HG03196 (cell line): ENCODE measurements around the gene BSPRY.
"Not testable (repeated sequence)": the region's sequence is repeated elsewhere in the genome, so short reads cannot be mapped to it uniquely, and the experiment has no call there.

Experiments used
- ATAC-seq: cut with Tn5 transposase; IDR thresholded peaks from one replicate; pipeline ENCODE4 v1.9.1; 2021; ENCODE audit not compliant: unreplicated experiment

The BSPRY gene

DNA sequence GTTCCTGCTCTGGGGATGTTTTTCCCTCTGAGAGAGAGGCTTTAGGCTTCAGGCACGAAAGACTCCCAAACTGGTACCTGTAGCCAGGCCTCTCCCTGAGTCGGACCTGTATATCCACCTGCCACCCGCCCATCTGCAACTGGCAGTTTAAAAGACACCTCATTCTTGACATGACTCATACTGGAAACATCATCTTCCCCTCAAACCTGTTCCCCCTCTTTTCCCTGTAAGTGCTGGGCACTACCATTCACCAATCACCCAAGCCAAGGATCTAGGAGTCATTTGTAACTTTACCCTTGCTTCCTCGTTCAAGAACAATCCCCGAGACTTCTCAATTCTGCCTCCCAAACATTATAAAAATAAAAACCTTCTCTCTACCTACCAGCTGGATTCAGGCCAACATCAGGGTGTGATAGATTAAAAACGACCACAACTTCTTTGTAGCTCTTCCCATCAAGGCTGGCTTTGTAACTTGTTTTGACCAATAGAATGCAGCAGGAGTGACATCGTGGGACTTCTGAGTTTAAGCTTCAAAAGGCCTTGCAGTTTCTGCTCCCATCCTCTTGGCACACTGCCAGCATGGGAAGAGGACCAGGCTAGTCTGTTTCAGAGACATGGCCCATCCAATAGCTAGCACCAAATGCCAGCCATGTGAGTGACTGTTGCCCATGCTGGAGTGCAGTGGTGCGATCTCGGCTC, 7.5 kb upstream of the BSPRY start:
- ATAC-seq = no peak

DNA sequence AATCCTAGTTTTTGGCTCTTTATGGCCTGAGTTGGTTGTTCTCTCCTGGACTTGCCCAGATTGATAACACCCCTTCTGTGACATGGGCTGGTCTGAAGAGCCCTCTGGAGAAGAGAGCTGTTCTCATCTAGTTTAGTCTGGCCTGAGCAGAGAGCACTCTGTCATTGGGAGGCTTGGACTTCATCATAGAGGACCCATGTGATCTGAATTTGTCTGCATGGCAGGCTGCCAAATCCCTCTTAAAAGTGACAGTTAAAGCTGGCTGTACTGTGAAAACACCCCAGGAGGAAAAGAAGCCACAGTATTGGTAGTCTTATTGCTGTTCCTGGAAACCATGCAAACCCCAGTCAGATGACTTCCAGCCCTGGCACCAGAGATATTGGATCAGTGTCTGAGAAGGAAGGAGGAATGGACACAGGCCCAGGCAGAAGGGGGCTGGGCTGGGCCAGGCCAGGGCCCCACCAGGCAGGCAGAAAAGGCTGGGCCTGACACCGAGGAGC, 5.6 kb upstream of the BSPRY start:
- no peak for ATAC-seq

DNA sequence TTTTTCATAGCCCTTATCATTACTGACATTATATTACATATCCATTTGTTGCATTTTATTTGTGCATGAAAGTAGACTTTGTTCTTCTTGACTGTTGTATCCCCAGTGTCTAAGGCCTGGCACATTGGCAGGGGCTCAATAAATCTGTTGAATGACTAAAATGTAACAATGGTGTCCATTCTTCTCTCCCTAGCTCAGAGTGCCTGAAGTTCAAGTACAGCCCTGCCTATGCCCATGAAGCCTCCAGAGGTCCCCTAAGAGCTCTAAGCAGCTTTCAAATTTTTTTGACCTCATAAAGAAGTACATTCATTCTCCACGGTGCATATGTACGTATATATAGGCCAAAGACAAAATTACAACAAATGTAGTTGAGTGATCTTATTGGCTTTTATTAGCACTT, 4.2 kb upstream of the BSPRY start:
- no peak for ATAC-seq

DNA sequence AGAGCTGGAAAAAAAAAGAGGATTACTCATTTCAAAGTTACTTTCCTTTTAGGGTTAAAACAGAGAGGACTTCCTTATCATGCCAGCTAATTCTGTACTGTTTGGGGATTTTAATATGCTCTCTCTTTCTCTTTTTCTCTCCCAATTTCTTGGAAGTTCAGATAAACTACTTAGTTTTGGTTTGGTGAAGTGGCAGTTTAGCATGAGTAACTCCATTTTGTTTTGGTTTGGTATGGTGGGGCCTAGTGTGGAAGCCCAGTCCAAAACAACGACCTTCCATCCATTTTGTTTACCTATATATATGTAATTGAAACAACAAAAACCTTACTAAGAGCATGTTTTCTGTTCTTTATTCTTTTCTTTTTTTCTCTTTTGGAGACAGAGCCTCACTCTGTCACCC, 3.7 kb upstream of the BSPRY start:
- no peak for ATAC-seq

DNA sequence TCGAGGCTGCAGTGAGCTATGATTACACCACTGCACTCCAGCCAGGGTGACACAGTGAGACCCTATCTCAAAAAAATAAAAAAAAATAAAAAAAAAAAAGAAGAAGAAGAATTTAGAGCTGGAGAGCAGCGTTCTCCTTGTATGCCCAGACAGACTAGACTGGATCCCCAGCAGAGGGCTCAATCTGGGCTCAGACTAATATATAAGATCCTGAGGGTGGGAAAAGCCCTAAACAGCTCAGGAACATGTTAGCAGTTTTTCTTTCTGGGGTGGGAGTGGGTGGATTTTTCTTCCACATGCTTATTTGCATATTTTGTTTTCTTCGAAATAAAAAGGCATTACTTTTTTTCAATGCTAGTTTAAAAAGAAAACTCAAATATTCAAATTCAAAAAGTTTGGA, 904 bp upstream of the BSPRY start:
- ATAC-seq = no peak

DNA sequence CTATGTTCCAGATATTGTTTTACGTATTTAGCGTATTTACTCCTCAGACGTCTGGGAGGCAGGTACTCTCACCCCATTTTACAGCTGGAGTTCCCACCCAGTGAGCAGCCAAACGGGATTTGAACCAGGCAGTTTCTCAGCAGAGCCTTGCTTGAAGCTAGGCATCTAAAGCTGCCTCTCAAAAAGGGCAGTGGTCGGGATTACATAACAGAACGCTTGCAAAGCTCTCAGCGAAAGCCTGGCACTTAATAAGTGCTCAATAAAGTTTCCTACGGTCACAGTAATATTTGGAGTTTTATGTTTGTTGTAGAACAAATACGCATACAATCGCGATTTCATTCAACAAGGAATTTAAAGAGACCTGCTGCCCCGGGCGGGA, 286 bp upstream of the BSPRY start:
- no peak for ATAC-seq

DNA sequence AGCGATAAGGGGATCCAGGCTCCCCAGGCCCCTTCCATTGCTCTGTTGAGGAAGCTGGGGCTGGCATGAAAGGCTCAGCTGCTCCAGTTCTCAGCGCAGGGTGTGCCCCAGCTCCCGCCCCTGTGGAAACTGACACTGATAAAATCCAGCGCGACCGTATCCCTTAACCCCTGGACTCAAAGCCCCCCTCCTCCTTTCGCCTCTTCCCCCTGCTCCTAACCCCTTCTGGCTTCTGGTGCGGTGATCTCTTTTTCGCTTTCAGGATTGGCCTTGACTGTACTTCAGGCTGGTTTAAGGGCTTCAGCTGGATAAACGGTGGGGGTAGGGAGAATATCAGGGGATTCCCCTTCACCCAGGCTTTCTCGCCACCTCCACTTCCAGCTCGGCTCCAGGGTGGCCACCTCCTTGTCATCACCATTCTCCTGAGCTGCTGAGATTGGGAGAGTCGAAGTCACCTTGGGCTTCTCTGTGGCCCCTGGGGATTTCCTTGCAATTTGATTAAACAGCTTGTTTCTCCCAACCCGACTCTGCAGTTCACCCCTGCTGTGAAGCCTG, 843 bp downstream of the BSPRY start:
- ATAC-seq = no peak

DNA sequence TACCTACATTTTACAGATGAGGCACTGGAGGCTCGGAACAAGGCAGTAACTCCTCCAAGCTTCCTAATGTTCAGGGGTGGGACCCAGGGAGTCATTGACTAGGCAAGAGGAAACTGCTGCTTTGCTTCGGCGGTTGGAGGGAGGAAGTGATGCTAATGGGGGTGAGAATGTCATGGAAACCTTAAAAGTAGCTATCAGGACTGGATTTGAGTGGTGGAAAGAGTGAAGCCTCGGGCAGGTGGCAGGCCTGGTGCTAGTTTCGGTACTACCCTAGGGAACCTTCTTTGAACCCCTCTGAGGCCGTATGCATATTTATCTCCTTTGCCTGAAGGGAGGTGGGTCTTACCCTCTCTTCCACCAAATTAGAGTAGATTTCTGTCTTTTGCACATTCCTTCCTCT, 1.6 kb downstream of the BSPRY start:
- ATAC-seq = peak; percentile 35

DNA sequence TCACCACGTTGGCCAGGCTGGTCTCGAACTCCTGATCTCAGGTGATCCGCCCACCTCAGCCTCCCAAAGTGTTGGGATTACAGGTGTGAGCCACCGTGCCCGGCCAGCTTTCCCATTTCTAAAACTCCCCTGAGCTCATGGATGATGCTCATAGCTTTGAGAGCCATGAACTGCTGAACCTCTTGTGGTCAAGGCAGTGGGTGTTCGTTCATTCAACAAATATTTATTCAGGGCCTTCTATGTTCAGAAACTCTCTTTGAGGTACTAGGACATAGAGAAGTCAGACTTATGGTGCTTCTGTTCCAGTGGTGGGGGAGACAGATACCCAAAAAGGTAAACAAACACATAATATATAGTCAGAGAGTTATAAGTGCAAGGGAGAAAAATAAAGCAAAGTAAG, 2.7 kb downstream of the BSPRY start:
- no peak for ATAC-seq

DNA sequence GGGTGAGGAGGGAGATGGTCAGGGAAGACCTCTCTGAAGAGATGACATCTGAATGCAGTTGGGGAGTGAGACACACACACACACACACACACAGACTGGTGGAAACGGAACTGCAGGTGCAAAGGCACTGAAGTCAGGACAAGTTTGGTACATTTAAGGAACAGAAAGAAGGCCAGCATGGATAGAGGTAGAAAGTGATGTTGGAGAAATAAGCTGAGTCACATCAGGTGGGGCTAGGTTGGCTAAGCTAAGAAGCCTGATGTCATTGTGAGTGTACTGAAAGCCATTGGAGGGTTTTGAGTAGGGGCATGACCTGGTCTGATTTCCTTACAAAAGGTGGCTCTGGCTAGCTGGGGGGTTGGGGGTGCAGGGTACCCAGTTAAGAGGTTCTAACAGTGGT, 3.1 kb downstream of the BSPRY start:
- no peak for ATAC-seq

DNA sequence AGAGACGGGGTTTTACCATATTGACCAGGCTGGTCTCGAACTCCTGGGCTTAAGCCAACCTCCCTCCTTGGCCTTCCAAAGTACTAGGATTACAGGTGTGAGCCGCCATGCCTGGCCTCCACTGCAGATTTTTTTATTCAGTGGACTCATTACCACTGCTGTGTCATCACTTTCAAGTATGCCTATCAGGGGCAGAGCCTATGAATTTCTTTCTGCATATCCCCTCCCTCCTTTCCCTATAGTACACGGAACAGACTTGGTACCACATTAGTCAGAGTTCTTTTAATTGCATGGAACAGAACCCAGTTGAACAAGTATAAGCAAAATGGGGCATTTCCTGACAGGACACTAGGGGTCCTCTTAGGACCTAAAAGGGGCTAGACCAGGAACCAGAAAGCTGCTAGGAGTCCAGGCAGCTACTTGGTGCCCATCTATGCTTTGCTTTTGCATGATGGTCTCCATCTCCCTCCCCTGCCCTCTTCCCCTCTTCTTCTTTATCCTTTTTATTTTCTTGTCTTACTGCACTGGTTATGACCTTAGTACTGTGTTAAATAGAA, 5.8 kb downstream of the BSPRY start:
- no peak for ATAC-seq

DNA sequence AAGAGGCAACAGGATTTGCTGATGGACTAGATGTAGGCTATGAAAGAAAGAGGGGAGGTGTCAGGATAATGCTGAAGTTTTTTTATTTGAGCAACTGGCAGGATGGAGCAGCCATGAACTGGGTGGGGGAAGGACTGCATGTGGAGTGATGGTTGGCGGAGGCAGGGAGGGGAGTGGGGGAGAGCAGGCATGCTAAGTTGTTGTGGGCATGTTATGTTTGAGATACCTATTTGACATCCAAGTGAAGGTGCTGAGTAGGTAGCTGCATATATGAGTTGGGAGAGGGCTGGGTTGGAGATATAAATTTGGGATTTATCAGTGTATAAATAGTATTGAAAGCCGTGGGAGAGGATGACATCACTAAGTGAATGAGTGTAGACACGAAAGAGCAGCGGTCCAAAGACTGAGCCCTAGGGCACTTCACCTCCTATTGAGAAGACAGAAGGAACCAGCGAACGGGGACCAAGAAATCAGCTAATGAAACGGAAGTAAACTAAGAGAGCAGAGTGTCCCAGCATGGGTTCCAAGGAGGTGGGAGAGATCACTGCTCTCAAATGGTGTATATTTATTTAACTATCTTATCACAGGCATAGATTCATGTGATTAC, 7.4 kb downstream of the BSPRY start:
- no peak for ATAC-seq

DNA sequence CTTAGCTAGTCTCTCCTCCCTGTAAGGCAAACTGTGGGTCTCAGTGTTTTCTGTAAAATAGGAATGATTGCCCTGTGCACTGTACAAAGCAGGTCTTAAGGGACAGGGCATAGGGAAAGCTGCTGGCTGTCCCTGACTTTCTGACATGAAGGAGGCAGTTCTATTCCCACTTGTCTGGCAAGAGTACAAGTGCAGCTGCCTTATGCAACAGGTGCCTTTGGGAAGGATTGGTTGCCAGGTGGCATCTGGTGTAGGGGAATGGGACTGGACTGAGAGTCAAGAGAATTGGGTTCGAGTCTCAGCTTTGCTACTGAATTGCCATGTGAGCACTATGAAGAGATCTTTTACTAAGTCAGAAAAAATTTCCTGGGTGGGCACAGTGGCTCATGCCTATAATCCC, 10.0 kb downstream of the BSPRY start:
- ATAC-seq = no peak

DNA sequence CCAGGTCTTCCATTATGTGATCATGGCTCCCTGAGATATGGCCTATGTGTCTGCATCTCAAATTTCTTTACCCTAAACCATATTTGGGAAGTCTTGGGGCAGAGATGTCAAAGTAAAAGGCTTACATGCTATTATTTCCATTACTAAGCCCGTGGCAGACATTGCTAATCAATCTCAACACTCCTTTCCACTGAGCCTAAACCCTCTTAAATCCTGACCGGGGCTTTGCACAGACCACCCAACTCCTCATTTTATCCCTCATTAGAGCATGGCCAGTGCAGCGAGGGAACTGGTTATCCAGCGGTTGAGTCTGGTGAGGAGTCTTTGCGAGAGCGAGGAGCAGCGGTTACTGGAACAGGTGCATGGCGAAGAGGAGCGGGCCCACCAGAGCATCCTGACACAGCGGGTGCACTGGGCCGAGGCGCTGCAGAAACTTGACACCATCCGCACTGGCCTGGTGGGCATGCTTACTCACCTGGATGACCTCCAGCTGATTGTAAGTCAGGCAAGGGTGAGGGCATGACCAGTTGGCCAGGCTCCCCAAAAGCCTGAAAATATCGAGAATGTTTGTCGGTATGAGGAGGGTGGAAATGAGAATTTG, 11.0 kb downstream of the BSPRY start:
- no peak for ATAC-seq

DNA sequence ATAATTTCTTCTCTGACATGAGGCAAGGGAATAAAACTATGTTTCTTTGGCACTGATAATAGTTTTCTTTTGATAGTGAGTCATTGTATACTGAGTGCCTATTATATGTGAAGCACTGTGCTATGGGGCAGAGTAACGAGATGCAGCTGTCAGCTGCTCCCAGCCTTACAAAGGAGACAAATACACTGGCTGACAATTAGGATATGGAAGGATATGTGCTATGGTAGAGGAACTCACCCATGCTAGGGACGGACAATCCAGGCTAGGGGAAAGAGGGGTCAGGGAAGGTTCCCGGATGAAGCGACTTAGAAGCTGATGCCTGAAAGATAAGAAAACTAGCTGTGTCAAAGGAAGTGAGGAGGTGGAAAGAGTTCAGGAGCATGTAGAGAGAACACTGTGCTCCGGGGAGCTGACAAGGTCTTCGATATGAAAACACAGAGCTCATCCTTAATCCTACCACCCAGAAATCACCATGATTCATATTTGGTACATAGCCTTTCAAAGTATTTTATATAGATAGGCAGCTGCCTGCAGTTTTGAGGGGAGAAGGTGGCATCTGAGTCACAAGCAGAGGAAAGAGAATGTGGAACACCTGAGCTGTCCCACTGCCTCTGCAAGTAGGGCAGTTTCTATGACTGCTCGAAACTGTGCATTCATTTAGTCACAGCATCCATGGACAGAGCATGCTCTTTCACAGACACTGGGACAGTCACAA, 12.1 kb downstream of the BSPRY start:
- no peak for ATAC-seq

DNA sequence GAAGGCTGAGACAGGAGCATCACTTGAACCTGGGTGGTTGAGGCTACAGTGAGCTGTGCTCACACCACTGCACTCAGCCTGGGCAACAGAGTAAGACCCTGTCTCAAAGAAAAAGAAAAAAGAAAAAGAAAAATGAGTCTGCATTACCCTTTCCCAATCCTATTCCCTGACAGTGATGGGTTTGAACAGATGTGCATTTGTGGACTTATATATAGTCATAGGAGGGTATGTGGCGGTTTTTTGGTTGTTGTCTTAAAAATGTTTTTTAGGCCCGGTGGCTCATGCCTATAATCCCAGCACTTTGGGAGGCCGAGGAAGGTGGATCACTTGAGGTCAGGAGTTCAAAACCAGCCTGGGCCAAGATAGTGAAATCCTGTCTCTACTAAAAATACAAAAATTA, 14.0 kb downstream of the BSPRY start:
- no peak for ATAC-seq

DNA sequence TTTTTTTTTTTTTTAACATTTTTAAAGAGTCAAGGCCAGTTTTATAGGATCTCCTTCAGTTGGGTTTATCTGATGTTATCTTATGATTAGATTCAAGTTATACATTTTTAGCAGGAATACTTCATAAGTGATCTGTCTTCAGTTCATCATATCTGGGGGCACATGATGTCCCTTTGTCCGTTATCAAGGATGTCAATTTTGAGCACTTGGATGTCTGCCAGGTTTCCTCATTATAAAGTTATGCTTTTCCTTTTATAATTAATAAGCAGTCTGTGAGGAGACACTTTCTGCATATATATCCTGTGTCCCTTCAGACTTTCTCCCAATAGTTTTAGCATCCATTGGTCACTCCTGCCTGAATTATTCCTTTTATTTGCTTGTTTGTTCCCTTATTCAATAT, 15.6 kb downstream of the BSPRY start:
- ATAC-seq = no peak

DNA sequence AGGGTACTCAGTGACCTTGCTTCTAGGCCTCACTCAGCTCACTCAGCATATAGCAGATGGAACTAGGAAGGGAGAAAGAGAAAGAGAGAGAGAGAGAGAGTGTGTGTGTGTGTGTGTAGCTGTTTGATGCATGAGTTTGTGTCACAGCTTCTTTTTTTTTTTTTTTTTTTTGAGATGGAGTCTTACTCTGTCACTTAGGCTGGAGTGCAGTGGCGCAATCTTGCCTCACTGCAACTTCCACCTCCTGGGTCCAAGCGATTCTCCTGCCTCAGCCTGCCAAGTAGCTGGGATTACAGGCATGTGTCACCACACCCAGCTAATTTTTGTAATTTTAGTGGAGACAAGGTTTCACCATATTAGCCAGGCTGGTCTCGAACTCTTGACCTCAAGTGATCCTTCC, 16.3 kb downstream of the BSPRY start:
- ATAC-seq = not testable (repeated sequence)

DNA sequence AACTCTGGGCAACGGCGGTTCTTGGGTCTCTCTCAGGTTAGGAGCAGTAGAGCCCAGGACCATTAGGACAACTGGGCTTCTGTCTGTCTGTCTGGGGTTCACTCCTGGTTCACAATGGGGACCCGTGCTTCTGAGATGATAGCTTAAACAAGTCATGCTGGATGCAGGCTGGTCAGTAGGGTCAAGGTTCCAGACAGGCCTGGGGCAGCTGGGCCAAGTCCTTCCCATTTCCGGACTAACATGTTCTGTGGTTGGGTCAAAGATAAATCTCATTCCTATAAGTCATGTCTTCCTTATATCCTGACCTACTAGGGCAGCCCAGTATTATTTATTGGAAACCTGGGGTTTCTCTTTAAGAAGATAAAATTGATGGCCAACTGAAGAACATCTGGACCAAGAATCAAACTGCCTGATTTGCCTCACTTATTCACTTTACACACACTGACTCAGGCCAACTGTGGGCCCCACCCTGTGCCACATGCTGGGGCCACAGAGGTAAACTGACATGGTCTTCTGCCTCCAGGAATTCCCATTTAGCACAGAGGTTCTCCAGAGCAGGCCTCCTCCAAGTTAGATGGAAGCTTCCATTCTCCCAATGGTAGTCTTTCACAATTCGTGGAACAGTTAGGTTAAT, 19.1 kb downstream of the BSPRY start:
- no peak for ATAC-seq

DNA sequence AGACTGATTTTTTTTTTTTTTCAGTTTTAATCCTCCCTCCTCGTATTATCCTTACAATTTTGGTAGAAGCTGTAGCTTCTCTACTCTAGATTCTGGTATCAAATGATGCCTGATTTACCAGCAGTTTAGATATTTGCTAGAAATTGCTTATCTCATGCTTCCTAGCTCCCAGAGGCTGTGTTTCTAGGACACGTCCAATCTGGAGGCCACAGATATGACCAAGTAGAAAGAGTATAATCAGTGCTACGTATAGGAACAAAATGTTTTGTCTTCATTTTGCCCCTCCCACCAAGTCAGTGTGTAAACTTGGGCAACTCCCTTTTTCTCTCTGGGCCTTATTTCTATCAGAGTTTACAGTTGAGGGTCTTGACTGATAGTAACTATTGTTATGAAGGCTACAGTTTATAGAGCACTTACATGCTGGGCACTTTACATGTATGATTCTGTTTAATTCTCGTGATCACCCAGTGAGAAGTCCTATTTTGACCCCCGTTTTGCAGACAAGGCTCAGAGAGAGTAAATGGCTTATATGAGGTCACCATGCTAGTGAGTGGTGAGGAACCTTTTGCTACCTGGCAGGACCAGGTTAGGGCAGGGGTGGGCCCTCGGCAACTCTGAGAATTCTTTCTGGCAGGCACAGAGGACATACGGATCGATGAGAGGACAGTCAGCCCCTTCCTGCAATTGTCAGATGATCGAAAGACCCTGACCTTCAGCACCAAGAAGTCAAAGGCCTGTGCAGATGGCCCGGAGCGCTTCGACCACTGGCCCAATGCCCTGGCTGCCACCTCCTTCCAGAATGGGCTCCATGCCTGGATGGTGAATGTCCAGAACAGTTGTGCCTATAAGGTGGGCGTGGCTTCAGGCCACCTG, 19.9 kb downstream of the BSPRY start:
- ATAC-seq = no peak
